Panc1 (cell line): ENCODE results near the gene MMP11. TPM values are rescaled to one million over a fixed set of nuclear protein-coding genes. Genes with fewer than 3 reads are reported as not detected.

ENCODE experiments used
- ATAC-seq: fragments of 200-7000 bp; cut with Tn5 transposase; 2 replicates; pipeline ENCODE4 v1.9.1; 2020; ENCODE audit warnings: mild to moderate bottlenecking, moderate library complexity
- BruUV-seq: library from RNA; stranded (reverse); fragments of 400-500 nt; replicated peaks from 2 replicates; lab custom pipeline; 2021; lab: Mats Ljungman, UMichigan
- CTCF ChIA-PET: fragments of 300-600 bp; sonication (Branson Sonifier 250); formaldehyde crosslinking; loops from one replicate; lab custom pipeline; 2022; ENCODE audit warnings: antibody characterized with exemption; lab: Charles Lee
- POLR2A ChIA-PET: fragments of 300-600 bp; sonication (Branson Sonifier 250); formaldehyde crosslinking; loops from one replicate; lab custom pipeline; 2022; ENCODE audit warnings: antibody characterized with exemption; lab: Charles Lee
- DNase-seq: peaks from one replicate; pipeline ENCODE4 v3.0.0-alpha.2; 2010; ENCODE audit warnings: low read depth, low spot score
- H3K27ac ChIP-seq: 2 replicates; pipeline ENCODE4 v1.5.1; 2011; ENCODE audit warnings: mild to moderate bottlenecking, low read length, inconsistent platforms
- H3K27me3 ChIP-seq: fragments of 200-500 bp; sonication (Bioruptor generic); 2 replicates; pipeline ENCODE4 v1.6.0; 2014; ENCODE audit warnings: low read length, inconsistent platforms; ENCODE audit not compliant: control insufficient read depth, insufficient read depth
- H3K36me3 ChIP-seq: fragments of 200-500 bp; sonication (Bioruptor generic); 2 replicates; pipeline ENCODE4 v1.5.1; 2014; ENCODE audit warnings: inconsistent platforms, mild to moderate bottlenecking, low read length, moderate library complexity; ENCODE audit not compliant: control insufficient read depth, insufficient read depth
- H3K4me1 ChIP-seq: 2 replicates; pipeline ENCODE4 v1.5.1; 2011; ENCODE audit warnings: inconsistent platforms, mild to moderate bottlenecking, low read length, moderate library complexity; ENCODE audit not compliant: control insufficient read depth, insufficient read depth
- H3K4me3 ChIP-seq, 2 experiments: 2 replicates each; pipeline ENCODE4 v1.5.1; 2011 to 2012; ENCODE audit warnings: low read depth in 2 of 2, low read length in 2 of 2, mild to moderate bottlenecking in 2 of 2, inconsistent platforms in 1 of 2, moderate library complexity in 1 of 2
- H3K9me3 ChIP-seq: fragments of 200-500 bp; sonication (Bioruptor generic); 2 replicates; pipeline ENCODE4 v1.5.1; 2014; ENCODE audit warnings: low read depth, mild to moderate bottlenecking, inconsistent platforms, low read length, moderate library complexity; ENCODE audit not compliant: control insufficient read depth, insufficient read depth
- CTCF ChIP-seq: fragments of 450-650 bp; IDR thresholded peaks from 2 replicates; pipeline ENCODE4 v1.5.1; 2017; ENCODE audit warnings: mild to moderate bottlenecking
- POLR2AphosphoS5 ChIP-seq: IDR thresholded peaks from 2 replicates; pipeline ENCODE4 v1.6.1; 2012; ENCODE audit warnings: mild to moderate bottlenecking, low read depth, low read length, moderate library complexity
- REST ChIP-seq, 2 experiments: IDR thresholded peaks; 2 replicates each; pipeline ENCODE4 v1.6.1; 2011 to 2012; ENCODE audit warnings: low read depth in 2 of 2, control low read depth in 1 of 2, low read length in 1 of 2, mild to moderate bottlenecking in 1 of 2, moderate library complexity in 1 of 2; ENCODE audit not compliant: insufficient read depth in 1 of 2
- SIN3A ChIP-seq: IDR thresholded peaks from 2 replicates; pipeline ENCODE4 v1.6.1; 2012; ENCODE audit warnings: low read depth, mild to moderate bottlenecking, low read length, moderate library complexity, borderline replicate concordance; ENCODE audit not compliant: insufficient read depth
- TCF7L2 ChIP-seq: IDR thresholded peaks from 2 replicates; pipeline ENCODE4 v1.6.1; 2011; ENCODE audit warnings: mild to moderate bottlenecking, low read depth, low read length, inconsistent platforms
- in situ Hi-C: cut with HindIII; loops from 2 replicates; pipeline ENCODE4 v1.10.0; 2016; ENCODE audit warnings: low sequenced_read_pairs, low pct_unique_long_range_greater_than_20kb
- intact Hi-C: fragments of 100-400 bp; cut with micrococcal nuclease; formaldehyde crosslinking; loops from one replicate; pipeline ENCODE4 v1.10.0; 2022; ENCODE audit not compliant: unreplicated experiment
- total RNA-seq: library from RNA; stranded (reverse); gene quantifications from one replicate; pipeline ENCODE4 v1.2.1, GENCODE V29; 2021; ENCODE audit not compliant: unreplicated experiment

MMP11 gene
- total RNA-seq, 1 experiment from 2014 or later: 3.0 TPM

DNA sequence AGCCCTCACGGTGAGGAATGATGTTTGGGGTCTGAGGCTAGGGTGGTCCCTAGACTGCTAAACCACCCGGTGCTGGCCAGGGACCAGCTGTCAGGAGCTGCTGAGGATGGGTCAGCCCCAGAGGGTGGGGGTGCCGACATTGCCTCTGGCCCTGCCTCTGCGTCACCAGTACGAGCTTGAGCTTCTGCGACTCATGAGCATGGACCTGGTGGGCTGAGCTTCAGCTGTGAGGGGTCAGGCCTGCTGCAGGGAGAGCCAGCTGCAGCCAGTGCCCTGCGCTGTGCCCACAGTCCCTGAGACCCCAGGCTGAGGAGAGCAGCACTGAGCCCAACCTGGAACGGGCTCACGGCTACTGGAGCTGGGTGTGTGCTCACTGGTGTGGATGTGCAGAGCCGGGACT lies 59.1 kb downstream of the MMP11 start:
- Histone ChIP-seq H3K4me1 (no peaks in the 10 kb centered on the region), H3K9me3 (no peaks in the 10 kb centered on the region), H3K27ac (no peak overlapping the region), H3K27me3 (no peaks in the 10 kb centered on the region), H3K4me3 (no peak overlapping the region), H3K36me3 (no peaks in the 10 kb centered on the region)
- ChIA-PET CTCF (no interaction called here), POLR2A (no interaction called here)
- TF ChIP-seq SIN3A (no peak), POLR2AphosphoS5 (no peak), TCF7L2 (no peak), CTCF (no peak), REST (IDR thresholded peaks at IDR 0.05; ENCODE audit: insufficient read depth in 1 of 2, low read depth in 2 of 2, low read length in 1 of 2) (no peak)
- in situ Hi-C loops (no loop called here), intact Hi-C loops (no loop called here)
- BruUV-seq: no TSS peak
- DNase-seq: no peak
- no peak for ATAC-seq

GRCh38 chr22:23832226-23833016 lies 59.8 kb downstream of the MMP11 start:
- no TSS peak for BruUV-seq
- H3K27ac ChIP-seq: no peak overlapping the region
- no peak overlapping the region for H3K4me3 ChIP-seq
- ATAC-seq (no peak), DNase-seq (no peak)
- no peaks in the 10 kb centered on the region for H3K36me3 ChIP-seq
- no peaks in the 10 kb centered on the region for H3K9me3 ChIP-seq
- no peaks in the 10 kb centered on the region for H3K27me3 ChIP-seq
- in situ Hi-C loops: no loop called here
- ChIA-PET POLR2A (no interaction called here), CTCF (no interaction called here)
- no peaks in the 10 kb centered on the region for H3K4me1 ChIP-seq
- intact Hi-C loops: no loop called here
- no peak for TF ChIP-seq TCF7L2
- no peak for TF ChIP-seq REST (IDR thresholded peaks at IDR 0.05; ENCODE audit: insufficient read depth in 1 of 2, low read depth in 2 of 2, low read length in 1 of 2)
- no peak for TF ChIP-seq CTCF
- no peak for TF ChIP-seq POLR2AphosphoS5
- TF ChIP-seq SIN3A: no peak
